Mammary epithelial cell (primary cell): ENCODE measurements around the gene CHRNG.

Experiments used
- EZH2 ChIP-seq: IDR thresholded peaks from 2 replicates; pipeline ENCODE4 v1.6.1; 2012; ENCODE audit warnings: low read length, inconsistent platforms, borderline replicate concordance
- TF ChIP-seq, protein P1 (sequence below), 2 donors: IDR thresholded peaks in 1 of 2; conservative IDR thresholded peaks in 1 of 2; 2 replicates each; pipeline ENCODE4 v1.5.1; 2011 to 2012; ENCODE audit warnings: inconsistent platforms in 2 of 2, low read length in 2 of 2, mild to moderate bottlenecking in 2 of 2, control low read depth in 1 of 2, low read depth in 1 of 2; ENCODE audit not compliant: insufficient read depth in 1 of 2; ENCODE audit errors: extremely low read depth in 1 of 2

DNA sequence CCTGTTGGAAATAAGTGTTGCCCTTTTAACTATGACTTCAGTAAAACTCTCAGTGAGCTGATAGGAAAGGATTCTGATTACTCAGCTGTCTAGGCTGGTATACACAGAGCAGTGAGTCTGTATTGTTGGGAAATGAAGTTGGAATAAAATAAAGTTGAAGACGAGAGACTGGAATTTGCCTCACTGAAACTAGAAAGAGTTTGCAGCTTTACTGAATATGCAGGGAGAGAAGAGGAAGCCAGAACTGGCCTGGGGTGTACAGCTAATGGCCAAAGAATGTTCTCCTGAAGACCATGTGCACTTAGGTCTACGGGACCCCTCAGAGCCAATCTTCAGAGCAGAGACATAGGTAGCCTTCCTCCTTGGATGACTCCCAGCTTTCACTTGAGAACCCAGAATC, 37.5 kb downstream of the CHRNG start:
- TF ChIP-seq, protein P1, sequence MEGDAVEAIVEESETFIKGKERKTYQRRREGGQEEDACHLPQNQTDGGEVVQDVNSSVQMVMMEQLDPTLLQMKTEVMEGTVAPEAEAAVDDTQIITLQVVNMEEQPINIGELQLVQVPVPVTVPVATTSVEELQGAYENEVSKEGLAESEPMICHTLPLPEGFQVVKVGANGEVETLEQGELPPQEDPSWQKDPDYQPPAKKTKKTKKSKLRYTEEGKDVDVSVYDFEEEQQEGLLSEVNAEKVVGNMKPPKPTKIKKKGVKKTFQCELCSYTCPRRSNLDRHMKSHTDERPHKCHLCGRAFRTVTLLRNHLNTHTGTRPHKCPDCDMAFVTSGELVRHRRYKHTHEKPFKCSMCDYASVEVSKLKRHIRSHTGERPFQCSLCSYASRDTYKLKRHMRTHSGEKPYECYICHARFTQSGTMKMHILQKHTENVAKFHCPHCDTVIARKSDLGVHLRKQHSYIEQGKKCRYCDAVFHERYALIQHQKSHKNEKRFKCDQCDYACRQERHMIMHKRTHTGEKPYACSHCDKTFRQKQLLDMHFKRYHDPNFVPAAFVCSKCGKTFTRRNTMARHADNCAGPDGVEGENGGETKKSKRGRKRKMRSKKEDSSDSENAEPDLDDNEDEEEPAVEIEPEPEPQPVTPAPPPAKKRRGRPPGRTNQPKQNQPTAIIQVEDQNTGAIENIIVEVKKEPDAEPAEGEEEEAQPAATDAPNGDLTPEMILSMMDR (conservative IDR thresholded peaks at IDR 0.05 in 1 of 2, IDR thresholded peaks at IDR 0.05 in 1 of 2; ENCODE audit: extremely low read depth in 1 of 2, insufficient read depth in 1 of 2, low read depth in 1 of 2, low read length in 2 of 2): no peak
- TF ChIP-seq EZH2: no peak
